Small intestine (tissue), 7 donors: ENCODE results near the gene PRSS33. TPM values are rescaled to one million over a fixed set of nuclear protein-coding genes. Genes with fewer than 3 reads are reported as not detected.

ENCODE experiments used
- DNase-seq, 2 donors: peaks; one replicate each; pipeline versions ENCODE4 v3.0.0 to v3.0.0-alpha.2; 2013
- FAIRE-seq: peaks from 2 replicates; lab custom pipeline; 2012; peaks lifted over from hg19 to GRCh38; lab: Jason Lieb, UNC
- H3K27ac ChIP-seq, 3 donors: one replicate each; pipeline ENCODE4 v1.5.1; 2013; ENCODE audit warnings: low read length in 2 of 3, mild to moderate bottlenecking in 2 of 3, control low read depth in 1 of 3, inconsistent platforms in 1 of 3, low read depth in 1 of 3, moderate library complexity in 1 of 3
- H3K27me3 ChIP-seq, 3 donors: one replicate each; pipeline ENCODE4 v1.6.1; 2013; ENCODE audit warnings: low read length in 3 of 3, inconsistent platforms in 1 of 3; ENCODE audit not compliant: control insufficient read depth in 3 of 3, insufficient read depth in 3 of 3
- H3K36me3 ChIP-seq, 3 donors: one replicate each; pipeline ENCODE4 v1.6.1; 2013; ENCODE audit warnings: low read length in 3 of 3, inconsistent platforms in 1 of 3, low read depth in 1 of 3, mild to moderate bottlenecking in 1 of 3, moderate library complexity in 1 of 3; ENCODE audit not compliant: control insufficient read depth in 3 of 3, insufficient read depth in 2 of 3
- H3K4me1 ChIP-seq, 3 donors: one replicate each; pipeline ENCODE4 v1.6.1; 2013; ENCODE audit warnings: low read length in 2 of 3, inconsistent platforms in 1 of 3, low read depth in 1 of 3, mild to moderate bottlenecking in 1 of 3, moderate library complexity in 1 of 3; ENCODE audit not compliant: control insufficient read depth in 3 of 3, insufficient read depth in 2 of 3
- H3K4me3 ChIP-seq, 3 donors: one replicate each; pipeline ENCODE4 v1.5.1; 2013; ENCODE audit warnings: low read length in 3 of 3, control low read depth in 1 of 3, inconsistent platforms in 1 of 3, low read depth in 1 of 3, mild to moderate bottlenecking in 1 of 3, moderate library complexity in 1 of 3
- H3K9me3 ChIP-seq, 2 donors: one replicate each; pipeline ENCODE4 v1.6.1; 2013; ENCODE audit warnings: low read depth in 1 of 2, low read length in 1 of 2; ENCODE audit not compliant: control insufficient read depth in 2 of 2, insufficient read depth in 1 of 2
- WGBS, 3 donors: extraction: QIAGEN DNeasy Blood & Tissue Kit; methylation state at CpG; one replicate each; pipeline ENCODE4 v1.1.7; 2013; 5-methylcytosine and 5-hydroxymethylcytosine counted together
- polyA plus RNA-seq, 4 donors: library from polyadenylated mRNA; stranded (reverse) in 3 of 4; unstranded in 1 of 4; fragments of 200-250 nt in 3 of 4; fragments of 120-200 nt in 1 of 4; gene quantifications; one replicate each; pipeline versions ENCODE4 v1.2.1 to v1.2.3, GENCODE V29; 2013
- donor health status: healthy with polysubstance abuse.
- donor health status: control.
- donor health status: control.
- donor health status: Bipolar disorder and iron deficiency.
- donor health status: healthy.

PRSS33 gene
- polyA plus RNA-seq, 4 donors: 0.03 TPM; not detected in 3

DNA sequence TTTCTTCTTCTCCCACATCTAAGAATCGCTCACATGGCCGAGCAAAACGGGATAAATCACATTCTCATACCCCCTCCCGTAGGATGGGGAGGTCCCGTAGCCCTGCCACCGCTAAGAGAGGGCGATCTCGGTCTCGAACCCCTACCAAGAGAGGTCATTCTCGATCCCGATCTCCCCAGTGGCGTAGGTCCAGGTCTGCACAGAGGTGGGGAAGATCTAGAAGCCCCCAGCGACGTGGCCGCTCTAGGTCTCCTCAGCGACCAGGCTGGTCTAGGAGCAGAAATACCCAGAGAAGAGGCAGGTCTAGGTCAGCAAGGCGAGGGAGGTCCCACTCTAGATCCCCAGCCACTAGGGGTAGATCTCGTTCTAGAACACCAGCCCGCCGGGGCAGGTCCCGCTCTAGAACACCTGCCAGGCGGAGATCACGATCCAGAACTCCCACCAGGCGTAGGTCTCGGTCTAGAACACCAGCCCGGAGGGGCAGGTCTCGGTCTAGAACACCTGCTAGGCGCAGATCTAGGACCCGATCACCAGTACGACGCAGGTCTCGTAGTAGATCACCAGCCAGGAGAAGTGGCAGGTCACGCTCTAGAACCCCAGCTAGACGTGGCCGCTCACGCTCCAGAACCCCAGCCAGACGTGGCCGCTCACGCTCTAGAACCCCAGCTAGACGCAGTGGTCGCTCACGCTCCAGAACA is 25.3 kb downstream of the PRSS33 start:
- no peak overlapping the region for H3K27ac ChIP-seq
- H3K36me3 ChIP-seq: peaks cover 53 to 86% (median 56%) of the 10 kb centered on the region in 3 donors
- no peaks in the 10 kb centered on the region for H3K27me3 ChIP-seq
- H3K4me3 ChIP-seq: no peak overlapping the region
- WGBS, 3 donors: 98 to 99% (median 99%) methylated on average over 42 of the region's 42 CpGs
- H3K9me3 ChIP-seq: peaks cover 0 to 48% of the 10 kb centered on the region in 2 donors
- FAIRE-seq: no peak
- no peaks in the 10 kb centered on the region for H3K4me1 ChIP-seq
- no peak for DNase-seq

DNA sequence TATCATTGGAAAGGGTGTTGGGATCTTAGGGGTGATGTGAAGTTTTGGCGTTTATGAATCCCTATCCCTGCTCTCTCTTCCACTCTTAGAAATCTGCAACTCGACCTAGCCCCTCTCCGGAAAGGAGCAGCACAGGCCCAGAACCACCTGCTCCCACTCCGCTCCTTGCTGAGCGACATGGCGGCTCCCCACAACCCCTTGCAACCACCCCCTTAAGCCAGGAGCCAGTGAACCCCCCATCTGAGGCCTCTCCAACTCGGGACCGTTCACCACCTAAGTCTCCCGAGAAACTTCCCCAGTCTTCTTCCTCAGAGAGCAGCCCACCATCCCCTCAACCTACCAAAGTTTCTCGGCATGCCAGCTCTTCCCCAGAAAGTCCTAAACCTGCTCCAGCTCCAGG is 25.9 kb downstream of the PRSS33 start:
- DNase-seq (no peak), FAIRE-seq (no peak)
- no peak overlapping the region for H3K27ac ChIP-seq
- peaks cover 53 to 81% (median 59%) of the 10 kb centered on the region in 3 donors for H3K36me3 ChIP-seq
- 93 to 99% (median 98%) methylated on average over 10 of the region's 10 CpGs for WGBS, 3 donors
- H3K4me3 ChIP-seq: no peak overlapping the region
- no peaks in the 10 kb centered on the region for H3K27me3 ChIP-seq
- no peaks in the 10 kb centered on the region for H3K4me1 ChIP-seq
- peaks cover 0 to 47% of the 10 kb centered on the region in 2 donors for H3K9me3 ChIP-seq

DNA sequence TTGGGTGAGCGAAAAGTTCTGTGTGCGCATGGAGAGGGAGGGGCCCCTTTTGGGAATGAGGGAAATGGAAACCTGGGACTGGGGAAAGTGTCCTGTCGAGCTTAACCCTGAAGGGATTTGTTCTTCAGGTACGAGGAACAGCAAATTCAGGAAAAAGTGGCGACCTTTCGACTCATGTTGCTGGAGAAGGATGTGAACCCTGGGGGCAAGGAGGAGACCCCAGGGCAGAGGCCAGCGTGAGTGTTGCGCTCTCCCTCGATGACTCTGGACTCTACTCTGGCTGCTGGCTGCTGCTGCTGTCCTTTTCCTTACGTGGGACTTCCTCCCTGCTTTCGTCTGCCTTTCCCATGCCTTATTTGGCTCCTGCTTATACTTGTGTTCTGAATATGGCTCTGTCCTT is 30.0 kb downstream of the PRSS33 start:
- Histone ChIP-seq H3K4me1 (peaks cover 5 to 18% (median 15%) of the 10 kb centered on the region in 3 donors), H3K27me3 (no peaks in the 10 kb centered on the region), H3K9me3 (peaks cover 0 to 10% of the 10 kb centered on the region in 2 donors), H3K36me3 (peaks cover 31 to 50% (median 37%) of the 10 kb centered on the region in 3 donors), H3K4me3 (no peak overlapping the region), H3K27ac (no peak overlapping the region)
- DNase-seq: no peak
- WGBS, 3 donors: 80 to 90% (median 86%) methylated on average over 11 of the region's 11 CpGs
- no peak for FAIRE-seq

DNA sequence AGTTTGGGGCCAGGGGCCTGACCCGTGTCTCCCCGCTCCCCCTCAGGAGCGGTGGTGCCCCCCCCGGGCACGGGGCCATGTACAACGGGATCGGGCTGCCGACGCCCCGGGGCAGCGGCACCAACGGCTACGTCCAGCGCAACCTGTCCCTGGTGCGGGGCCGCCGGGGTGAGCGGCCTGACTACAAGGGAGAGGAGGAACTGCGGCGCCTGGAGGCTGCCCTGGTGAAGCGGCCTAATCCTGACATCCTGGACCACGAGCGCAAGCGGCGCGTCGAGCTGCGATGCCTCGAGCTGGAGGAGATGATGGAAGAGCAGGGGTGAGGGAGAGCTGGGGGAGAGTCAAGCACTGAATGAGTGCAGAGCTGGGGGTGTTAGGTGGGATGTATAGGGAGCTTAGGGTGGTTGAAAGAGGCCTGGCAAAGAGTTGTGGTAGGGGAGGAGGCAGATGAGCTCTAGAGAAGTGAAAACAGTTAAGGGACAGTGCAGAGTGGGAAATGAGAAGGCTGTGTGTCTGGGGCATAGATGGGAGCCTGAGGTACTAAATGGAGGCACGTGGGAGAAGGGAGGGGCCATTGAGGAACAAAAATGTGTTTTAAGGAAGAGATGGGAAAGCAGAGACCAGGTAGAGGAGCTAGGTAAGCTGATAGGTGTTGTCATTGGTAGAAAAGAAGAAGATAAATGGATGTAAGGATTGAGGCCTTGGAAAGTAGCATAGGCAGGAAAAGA is 30.9 kb downstream of the PRSS33 start:
- no peak overlapping the region for H3K27ac ChIP-seq
- DNase-seq (no peak), FAIRE-seq (no peak)
- H3K27me3 ChIP-seq: no peaks in the 10 kb centered on the region
- 86 to 91% (median 86%) methylated on average over 25 to 30 of the region's 30 CpGs for WGBS, 3 donors
- H3K4me3 ChIP-seq: no peak overlapping the region
- H3K9me3 ChIP-seq: peaks cover 0 to 8% of the 10 kb centered on the region in 2 donors
- H3K36me3 ChIP-seq: peaks cover 24 to 41% (median 30%) of the 10 kb centered on the region in 3 donors
- H3K4me1 ChIP-seq: peaks cover 5 to 20% (median 18%) of the 10 kb centered on the region in 3 donors

DNA sequence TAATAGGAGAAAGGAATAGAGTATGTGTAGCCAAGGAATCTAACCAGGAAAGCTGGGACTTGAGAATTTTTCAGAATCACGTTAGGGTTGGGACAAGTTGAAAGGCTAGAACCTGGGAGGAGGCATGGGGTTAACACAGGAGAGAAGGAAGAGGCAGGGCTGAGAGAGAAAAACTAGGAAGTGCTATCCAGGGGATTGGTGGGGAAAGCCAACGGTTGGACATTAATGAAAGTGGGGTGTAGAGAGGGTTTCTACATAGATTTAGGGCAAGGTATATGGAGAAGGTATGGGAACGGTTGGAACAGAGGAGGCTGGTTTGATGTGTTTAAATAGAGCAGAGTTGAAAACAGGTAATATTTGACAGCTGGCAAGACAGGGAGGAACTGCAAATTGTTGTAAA is 32.2 kb downstream of the PRSS33 start:
- Histone ChIP-seq H3K4me1 (peaks cover 5 to 21% (median 18%) of the 10 kb centered on the region in 3 donors), H3K27me3 (no peaks in the 10 kb centered on the region), H3K4me3 (no peak overlapping the region), H3K27ac (no peak overlapping the region), H3K36me3 (peaks cover 18 to 36% (median 27%) of the 10 kb centered on the region in 3 donors), H3K9me3 (peaks cover 0 to 10% of the 10 kb centered on the region in 2 donors)
- no peak for DNase-seq
- no peak for FAIRE-seq
- WGBS, 3 donors: 22 to 25% (median 24%) methylated on average over 3 of the region's 3 CpGs

DNA sequence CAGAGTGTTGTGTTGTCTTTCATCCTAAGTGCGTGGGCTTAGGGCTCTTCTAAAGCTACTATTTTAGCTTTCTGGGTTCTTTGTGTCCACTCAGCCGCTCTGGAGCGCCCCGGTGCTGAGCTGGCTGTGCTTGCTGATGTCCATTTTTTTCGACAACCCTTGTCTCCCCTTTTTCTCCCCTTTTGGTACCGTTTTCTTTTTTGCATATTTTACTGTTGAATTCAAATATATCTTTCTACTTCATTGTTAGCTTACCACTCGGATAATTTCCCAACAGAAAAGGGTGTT is 33.7 kb downstream of the PRSS33 start:
- Histone ChIP-seq H3K9me3 (peaks cover 0 to 10% of the 10 kb centered on the region in 2 donors), H3K4me3 (peak overlapping the region; percentile 93 to 97 (median 95)), H3K4me1 (peaks cover 5 to 21% (median 18%) of the 10 kb centered on the region in 3 donors), H3K27me3 (no peaks in the 10 kb centered on the region), H3K27ac (peak overlapping the region in 2 of 3 donors; percentile 94 to 99), H3K36me3 (peaks cover 3 to 33% (median 14%) of the 10 kb centered on the region in 3 donors)
- FAIRE-seq (no peak), DNase-seq (peak in 1 of 2 donors; percentile 32)
- 0 to 6% (median 1%) methylated on average over 7 of the region's 7 CpGs for WGBS, 3 donors

DNA sequence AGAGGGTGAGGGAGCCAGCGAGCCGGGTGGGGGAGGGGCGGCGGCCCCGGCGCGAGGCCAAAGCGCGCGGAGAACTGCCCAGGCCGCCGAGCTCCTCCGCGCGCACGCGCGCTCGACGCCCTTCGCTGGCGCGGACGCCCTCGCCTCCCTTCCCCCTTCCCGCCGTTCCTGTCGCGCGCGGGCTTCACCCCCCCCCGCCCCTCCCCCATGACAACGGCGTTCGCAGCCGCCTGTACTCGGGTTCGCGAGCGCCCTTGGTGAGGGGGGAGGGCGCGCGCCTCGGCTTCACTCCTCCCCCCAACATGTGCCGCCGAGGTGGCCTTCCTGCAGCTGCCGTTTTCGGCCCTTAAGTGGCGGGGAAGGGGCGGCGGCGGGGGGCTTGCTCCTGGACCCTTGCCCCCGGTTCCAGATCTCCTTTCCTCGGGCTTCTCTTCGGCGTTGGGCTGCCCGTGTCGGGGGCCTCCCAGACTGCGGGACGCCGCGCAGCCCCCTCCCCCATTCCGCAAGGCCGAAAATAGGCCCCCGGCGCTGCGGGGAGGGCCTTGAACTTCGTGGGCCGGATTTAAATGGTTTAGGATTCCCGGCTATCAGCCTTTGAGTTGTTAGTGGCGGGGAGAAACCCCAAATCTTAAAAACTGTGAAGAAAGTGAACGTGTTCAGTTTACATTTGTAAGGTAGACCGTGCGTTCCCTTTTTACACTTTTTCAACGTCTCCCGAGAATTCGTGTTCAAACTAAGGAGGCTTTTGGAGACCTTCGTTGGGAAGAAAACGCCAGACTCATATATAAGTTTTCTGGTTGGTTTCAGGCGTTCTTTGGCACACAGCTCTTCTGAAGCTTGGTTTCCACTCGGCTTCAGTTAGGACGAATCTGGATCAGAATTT is 34.3 kb downstream of the PRSS33 start:
- DNase-seq: peak in 1 of 2 donors; percentile 79
- Histone ChIP-seq H3K4me3 (peak overlapping the region; percentile 93 to 97 (median 95)), H3K4me1 (peaks cover 5 to 21% (median 18%) of the 10 kb centered on the region in 3 donors), H3K27me3 (no peaks in the 10 kb centered on the region), H3K36me3 (peaks cover 0 to 29% (median 12%) of the 10 kb centered on the region in 3 donors), H3K9me3 (peaks cover 0 to 10% of the 10 kb centered on the region in 2 donors), H3K27ac (peak overlapping the region; percentile 94 to 99 (median 99))
- 0 to 1% (median 0%) methylated on average over 48 to 82 of the region's 82 CpGs for WGBS, 3 donors
- FAIRE-seq: no peak
